GM12878 (cell line): ENCODE measurements around the gene HERC2. TPM values are rescaled to one million over a fixed set of nuclear protein-coding genes. Genes with fewer than 3 reads are reported as not detected.

ENCODE experiments used
- ATAC-seq: fragments of 200-7000 bp; cut with Tn5 transposase; 3 replicates; pipeline ENCODE4 v1.9.1; 2020; ENCODE audit warnings: mild to moderate bottlenecking, moderate library complexity
- BruUV-seq: library from RNA; stranded (reverse); fragments of 400-500 nt; replicated peaks from 2 replicates; lab custom pipeline; 2021; lab: Mats Ljungman, UMichigan
- CTCF ChIA-PET: fragments of 300-600 bp; sonication (Branson Sonifier 250); formaldehyde crosslinking; extraction: SDS; loops from one replicate; lab custom pipeline; 2021; ENCODE audit warnings: inconsistent platforms; lab: Yijun Ruan, JAX
- POLR2A ChIA-PET: fragments of 350-600 bp; formaldehyde crosslinking; extraction: SDS; loops from one replicate; lab custom pipeline; 2021; ENCODE audit warnings: inconsistent platforms; lab: Charles Lee
- RAD21 ChIA-PET: fragments of 300-600 bp; sonication (Branson Sonifier 250); formaldehyde crosslinking; loops from one replicate; lab custom pipeline; 2023; ENCODE audit warnings: antibody characterized with exemption; ENCODE audit not compliant: unreplicated experiment; lab: Charles Lee
- SMC1A ChIA-PET: fragments of 300-600 bp; sonication (Branson Sonifier 250); formaldehyde crosslinking; loops from one replicate; lab custom pipeline; 2023; ENCODE audit not compliant: unreplicated experiment, uncharacterized antibody; lab: Charles Lee
- DNase-seq: peaks from one replicate; pipeline ENCODE4 v3.0.0-alpha.2; 2011; ENCODE audit warnings: low read depth, low spot score
- FAIRE-seq: peaks from 3 replicates; lab custom pipeline; 2011; peaks lifted over from hg19 to GRCh38; lab: Jason Lieb, UNC
- H2AFZ ChIP-seq: 2 replicates; pipeline ENCODE4 v1.6.0; 2011; ENCODE audit warnings: low read depth, low read length, control low read depth; ENCODE audit not compliant: control insufficient read depth
- H3K27ac ChIP-seq: 2 replicates; pipeline ENCODE4 v1.5.1; 2011; ENCODE audit warnings: control low read depth; ENCODE audit not compliant: control insufficient read depth, insufficient read depth
- H3K27me3 ChIP-seq, 2 experiments: replicated peaks in 1 of 2; 2 replicates each; pipeline versions ENCODE4 v1.6.0 to v1.6.1; 2011; ENCODE audit warnings: low read length in 1 of 2; ENCODE audit not compliant: control insufficient read depth in 2 of 2, insufficient read depth in 2 of 2
- H3K36me3 ChIP-seq, 2 experiments: 2 replicates each; pipeline ENCODE4 v1.5.1; 2011; ENCODE audit warnings: low read length in 1 of 2; ENCODE audit not compliant: control insufficient read depth in 2 of 2, insufficient read depth in 2 of 2
- H3K4me1 ChIP-seq: 2 replicates; pipeline ENCODE4 v1.6.1; 2011; ENCODE audit warnings: mild to moderate bottlenecking, low read length, moderate library complexity, mixed read lengths; ENCODE audit not compliant: control insufficient read depth, insufficient read depth
- H3K4me2 ChIP-seq: 2 replicates; pipeline ENCODE4 v1.6.0; 2011; ENCODE audit warnings: control low read depth; ENCODE audit not compliant: control insufficient read depth, insufficient read depth
- H3K4me3 ChIP-seq: fragments of 200-600 bp; sonication (generic); 2 replicates; pipeline ENCODE4 v1.5.1; 2016
- H3K79me2 ChIP-seq: 2 replicates; pipeline ENCODE4 v1.6.0; 2011; ENCODE audit warnings: low read length; ENCODE audit not compliant: control insufficient read depth, insufficient read depth
- H3K9ac ChIP-seq: 2 replicates; pipeline ENCODE4 v1.8.0; 2011; ENCODE audit warnings: low read length, control low read depth, mixed read lengths; ENCODE audit not compliant: control insufficient read depth, insufficient read depth
- H3K9me3 ChIP-seq: replicated peaks from 3 replicates; pipeline ENCODE4 v1.5.1; 2011; ENCODE audit warnings: mild to moderate bottlenecking, low read length; ENCODE audit not compliant: control insufficient read depth, insufficient read depth
- H4K20me1 ChIP-seq: 2 replicates; pipeline ENCODE4 v1.6.0; 2011; ENCODE audit not compliant: control insufficient read depth, insufficient read depth
- BCL11A ChIP-seq: IDR thresholded peaks from 2 replicates; pipeline ENCODE4 v1.6.1; 2011; ENCODE audit warnings: low read depth, low read length
- EP300 ChIP-seq, 2 experiments: fragments of 150-350 bp in 1 of 2; IDR thresholded peaks; 2 replicates each; pipeline ENCODE4 v1.6.1; 2011 to 2012; ENCODE audit warnings: low read depth in 2 of 2, low read length in 2 of 2, borderline replicate concordance in 1 of 2, improper control_type of control experiment in 1 of 2, inconsistent platforms in 1 of 2; ENCODE audit not compliant: control insufficient read depth in 1 of 2
- FOXM1 ChIP-seq: IDR thresholded peaks from 2 replicates; pipeline ENCODE4 v1.6.1; 2012; ENCODE audit warnings: low read depth, mild to moderate bottlenecking, inconsistent platforms, low read length, moderate library complexity
- GABPA ChIP-seq: IDR thresholded peaks from 2 replicates; pipeline ENCODE4 v1.6.1; 2014; ENCODE audit warnings: antibody characterized with exemption, low read depth, mild to moderate bottlenecking, inconsistent platforms
- NR2C2 ChIP-seq: IDR thresholded peaks from 2 replicates; pipeline ENCODE4 v1.6.1; 2011; ENCODE audit warnings: borderline replicate concordance, low read depth; ENCODE audit not compliant: control insufficient read depth, insufficient read length
- PAX5 ChIP-seq: IDR thresholded peaks from 2 replicates; pipeline ENCODE4 v1.6.1; 2011; ENCODE audit warnings: low read depth, low read length, borderline replicate concordance
- PBX3 ChIP-seq: IDR thresholded peaks from 2 replicates; pipeline ENCODE4 v1.6.1; 2011; ENCODE audit warnings: mild to moderate bottlenecking, low read depth, low read length, moderate library complexity; ENCODE audit not compliant: insufficient replicate concordance
- RBBP5 ChIP-seq: fragments of 200-600 bp; sonication (generic); conservative IDR thresholded peaks from 2 replicates; pipeline ENCODE4 v1.6.1; 2016
- SREBF2 ChIP-seq: IDR thresholded peaks from 2 replicates; pipeline ENCODE4 v1.6.1; 2012; ENCODE audit warnings: mild to moderate bottlenecking, low read length
- TCF7 ChIP-seq: IDR thresholded peaks from 2 replicates; pipeline ENCODE4 v1.6.1; 2014; ENCODE audit warnings: antibody characterized with exemption, borderline replicate concordance
- ZBTB4 ChIP-seq: fragments of 450-650 bp; formaldehyde crosslinking; IDR thresholded peaks from 2 replicates; pipeline ENCODE4 v1.4.0; 2022; ENCODE audit warnings: mild to moderate bottlenecking, moderate library complexity
- ZNF687 ChIP-seq: fragments of 450-650 bp; IDR thresholded peaks from 2 replicates; pipeline ENCODE4 v1.6.1; 2017; ENCODE audit warnings: mild to moderate bottlenecking, moderate library complexity
- WGBS: methylation state at CpG from one replicate; pipeline ENCODE4 v1.1.6; 2016; ENCODE audit warnings: low lambda C conversion rate; ENCODE audit not compliant: insufficient replicate concordance, insufficient coverage; ENCODE audit errors: missing lambda C conversion rate; 5-methylcytosine and 5-hydroxymethylcytosine counted together
- in situ Hi-C: fragments of 300-500 bp; cut with MboI; formaldehyde crosslinking; loops from 9 replicates; pipeline ENCODE4 v1.14.3; 2018; ENCODE audit warnings: mixed read lengths
- intact Hi-C: fragments of 100-400 bp; cut with micrococcal nuclease; formaldehyde crosslinking; loops from one replicate; pipeline ENCODE4 v1.14.2; 2022; ENCODE audit not compliant: unreplicated experiment
- polyA plus RNA-seq, 11 experiments: library from polyadenylated mRNA; depleted of rRNA in 4 of 11; unstranded in 6 of 11; stranded (reverse) in 5 of 11; fragments of >200 nt; fragmentation: Nextera tagmentation in 4 of 11; fragmentation: Illumina TruSeq in 1 of 11; extraction: Ambion mirVana in 4 of 11; extraction: Trizol in 1 of 11; gene quantifications; 1 replicate in 1 of 11; 2 replicates in 10 of 11; pipeline versions ENCODE4 v1.2.1 to v1.2.3, GENCODE V29; 2011 to 2016; ENCODE audit warnings: inconsistent platforms in 2 of 11, missing spikeins in 2 of 11, low read depth in 1 of 11
- total RNA-seq, 4 experiments: library from RNA; depleted of rRNA in 3 of 4; stranded (reverse); fragments of >200 nt in 3 of 4; fragmentation: Illumina TruSeq in 1 of 4; extraction: Trizol in 1 of 4; gene quantifications; 2 replicates each; pipeline versions ENCODE4 v1.2.1 to v1.2.3, GENCODE V29; 2013 to 2021
- TF ChIP-seq, protein P1 (sequence below): IDR thresholded peaks from 2 replicates; pipeline ENCODE4 v1.6.1; 2012; ENCODE audit warnings: low read depth, low read length, improper control_type of control experiment

Gene HERC2
- total and polyA plus RNA-seq, 10 of the 15 experiments (the other 5 are each of a cell fraction or from before 2014, with no cell fraction given) = 6.1 to 39.0 (median 24.0) TPM

GRCh38 chr15:28120359-28120640 lies 201.7 kb downstream of the HERC2 start (continued):
- no peak for TF ChIP-seq ZNF687
- no peak for TF ChIP-seq NR2C2

- Histone ChIP-seq H3K4me2 (no peak overlapping the region), H3K4me3 (no peak overlapping the region), H3K27ac (no peak overlapping the region), H3K4me1 (no peaks in the 10 kb centered on the region), H3K36me3 (peaks cover 9 to 22% of the 10 kb centered on the region in 2 experiments; a peak in 3 of 4 replicates), H3K79me2 (no peaks in the 10 kb centered on the region), H3K9ac (no peak overlapping the region), H3K27me3 (no peaks in the 10 kb centered on the region), H2AFZ (no peak overlapping the region), H3K9me3 (no peaks in the 10 kb centered on the region), H4K20me1 (no peaks in the 10 kb centered on the region)
- ChIA-PET SMC1A (interaction anchor here (0.6 kb wide), 1 partner anchor 133 kb away, joined by 3 read pairs; no protein-coding TSS in a partner anchor), CTCF (no interaction called here), RAD21 (no interaction called here), POLR2A (no interaction called here)
- no TSS peak for BruUV-seq
- FAIRE-seq = no peak
- intact Hi-C loops (no loop called here), in situ Hi-C loops (loop anchor here (5.0 kb wide), 1 partner anchor 36 kb away; no protein-coding TSS in a partner anchor)
- ATAC-seq = no peak
- WGBS = 97% methylated on average over 10 of the region's 10 CpGs
- TF ChIP-seq RBBP5 (no peak), EP300 (IDR thresholded peaks at IDR 0.05; ENCODE audit: borderline replicate concordance in 1 of 2, control insufficient read depth in 1 of 2, low read depth in 2 of 2, low read length in 2 of 2) (no peak), FOXM1 (no peak), GABPA (no peak), PAX5 (no peak), BCL11A (no peak), TCF7 (no peak), SREBF2 (no peak), ZBTB4 (CRISPR knock-in tag) (no peak), PBX3 (no peak)
- TF ChIP-seq, protein P1, sequence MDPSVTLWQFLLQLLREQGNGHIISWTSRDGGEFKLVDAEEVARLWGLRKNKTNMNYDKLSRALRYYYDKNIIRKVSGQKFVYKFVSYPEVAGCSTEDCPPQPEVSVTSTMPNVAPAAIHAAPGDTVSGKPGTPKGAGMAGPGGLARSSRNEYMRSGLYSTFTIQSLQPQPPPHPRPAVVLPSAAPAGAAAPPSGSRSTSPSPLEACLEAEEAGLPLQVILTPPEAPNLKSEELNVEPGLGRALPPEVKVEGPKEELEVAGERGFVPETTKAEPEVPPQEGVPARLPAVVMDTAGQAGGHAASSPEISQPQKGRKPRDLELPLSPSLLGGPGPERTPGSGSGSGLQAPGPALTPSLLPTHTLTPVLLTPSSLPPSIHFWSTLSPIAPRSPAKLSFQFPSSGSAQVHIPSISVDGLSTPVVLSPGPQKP = no peak
- no peak for DNase-seq
These were observed 203.4 kb downstream of the HERC2 start for GRCh38 chr15:28118531-28118930.
